A549 (cell line): ENCODE data around the gene GALNT14. TPM values are rescaled to one million over a fixed set of nuclear protein-coding genes. Genes with fewer than 3 reads are reported as not detected.
A peak's percentile ranks its signal among the peaks of the same experiment; 100 is the strongest.

Source experiments
- ATAC-seq, 2 experiments: fragments of 200-7000 bp in 1 of 2; fragments of >200 bp in 1 of 2; cut with Nextera tagmentation in 1 of 2; cut with Tn5 transposase in 1 of 2; 3 replicates each; pipeline versions ENCODE4 v1.8.0 to v1.9.1; 2018 to 2020; ENCODE audit warnings: mild to moderate bottlenecking in 1 of 2, moderate library complexity in 1 of 2
- CTCF ChIA-PET: fragments of 300-600 bp; sonication (Branson Sonifier 250); formaldehyde crosslinking; extraction: SDS; loops from one replicate; lab custom pipeline; 2021; ENCODE audit warnings: antibody characterized with exemption, inconsistent platforms; lab: Yijun Ruan, JAX
- POLR2A ChIA-PET: fragments of 350-600 bp; formaldehyde crosslinking; extraction: SDS; loops from one replicate; lab custom pipeline; 2021; ENCODE audit warnings: antibody characterized with exemption, inconsistent platforms; lab: Yijun Ruan, JAX
- DNase-seq, 2 experiments: peaks; one replicate each; pipeline versions ENCODE4 v3.0.0 to v3.0.0-alpha.2; 2011 to 2016; ENCODE audit warnings: low read depth in 1 of 2, low spot score in 1 of 2
- FAIRE-seq: peaks from 2 replicates; lab custom pipeline; 2011; peaks lifted over from hg19 to GRCh38; lab: Jason Lieb, UNC
- H3K27ac ChIP-seq, 2 experiments: fragments of >200 bp; sonication (Bioruptor Twin); formaldehyde crosslinking; 3 replicates each; pipeline ENCODE4 v1.5.1; 2016 to 2017
- H3K4me1 ChIP-seq: fragments of >200 bp; sonication (Bioruptor Twin); formaldehyde crosslinking; 3 replicates; pipeline ENCODE4 v1.6.1; 2016
- H3K4me2 ChIP-seq: fragments of >200 bp; sonication (Bioruptor Twin); formaldehyde crosslinking; 3 replicates; pipeline ENCODE4 v1.6.1; 2016
- H3K4me3 ChIP-seq: fragments of >200 bp; sonication (Bioruptor Twin); formaldehyde crosslinking; 3 replicates; pipeline ENCODE4 v1.5.1; 2016
- H3K9me3 ChIP-seq: fragments of >200 bp; sonication (Bioruptor Twin); formaldehyde crosslinking; 3 replicates; pipeline ENCODE4 v1.6.1; 2016
- CBX2 ChIP-seq: fragments of 200-600 bp; sonication (generic); IDR thresholded peaks from 2 replicates; pipeline ENCODE4 v1.6.1; 2016; ENCODE audit warnings: low read depth, mild to moderate bottlenecking, borderline replicate concordance
- CBX8 ChIP-seq: fragments of 200-600 bp; sonication (generic); IDR thresholded peaks from 2 replicates; pipeline ENCODE4 v1.6.1; 2016
- CEBPB ChIP-seq, 2 experiments: fragments of >200 bp in 1 of 2; sonication (Bioruptor Twin) in 1 of 2; formaldehyde crosslinking in 1 of 2; IDR thresholded peaks; 2 replicates each; pipeline ENCODE4 v1.6.1; 2012 to 2016
- CHD2 ChIP-seq: fragments of 150-350 bp; IDR thresholded peaks from 2 replicates; pipeline ENCODE4 v1.6.1; 2014; ENCODE audit warnings: low read length; ENCODE audit not compliant: partially characterized antibody
- CHD4 ChIP-seq: fragments of 200-600 bp; sonication (generic); IDR thresholded peaks from 2 replicates; pipeline ENCODE4 v1.6.1; 2016; ENCODE audit warnings: antibody characterized with exemption, mild to moderate bottlenecking, borderline replicate concordance
- ESRRA ChIP-seq: fragments of 150-350 bp; IDR thresholded peaks from 2 replicates; pipeline ENCODE4 v1.6.1; 2014; ENCODE audit warnings: mild to moderate bottlenecking, low read length, borderline replicate concordance
- FOSL2 ChIP-seq, 2 experiments: fragments of 450-650 bp in 1 of 2; fragments of >200 bp in 1 of 2; sonication (Bioruptor Twin) in 1 of 2; formaldehyde crosslinking; IDR thresholded peaks; 2 replicates each; pipeline versions ENCODE4 v1.5.0 to v1.6.1; 2016 to 2020; ENCODE audit warnings: mild to moderate bottlenecking in 1 of 2, moderate library complexity in 1 of 2
- FOXS1 ChIP-seq: fragments of 250-450 bp; sonication (Bioruptor Pico); IDR thresholded peaks from 2 replicates; pipeline ENCODE4 v1.5.0; 2020; ENCODE audit warnings: mild to moderate bottlenecking, moderate library complexity
- GATA3 ChIP-seq: IDR thresholded peaks from 2 replicates; pipeline ENCODE4 v1.6.1; 2012; ENCODE audit warnings: borderline replicate concordance
- HEYL ChIP-seq: fragments of 250-450 bp; sonication (Bioruptor Pico); IDR thresholded peaks from 2 replicates; pipeline ENCODE4 v1.8.0; 2021; ENCODE audit warnings: mild to moderate bottlenecking, moderate library complexity
- HOXA7 ChIP-seq: fragments of 250-450 bp; sonication (Bioruptor Pico); IDR thresholded peaks from 2 replicates; pipeline ENCODE4 v1.5.0; 2020; ENCODE audit warnings: mild to moderate bottlenecking, moderate library complexity
- JUN ChIP-seq, 2 experiments: fragments of >200 bp; sonication (Bioruptor Twin); formaldehyde crosslinking; IDR thresholded peaks; 2 replicates in 1 of 2; 3 replicates in 1 of 2; pipeline ENCODE4 v1.6.1; 2016 to 2017
- KDM1A ChIP-seq: fragments of 200-600 bp; sonication (generic); IDR thresholded peaks from 2 replicates; pipeline ENCODE4 v1.6.1; 2016; ENCODE audit warnings: low read depth, mild to moderate bottlenecking
- MYC ChIP-seq: IDR thresholded peaks from 2 replicates; pipeline ENCODE4 v1.6.1; 2012; ENCODE audit warnings: mild to moderate bottlenecking, inconsistent platforms, low read length, improper control_type of control experiment, borderline replicate concordance
- NFE2L2 ChIP-seq: fragments of 150-350 bp; conservative IDR thresholded peaks from 2 replicates; pipeline ENCODE4 v1.6.1; 2014; ENCODE audit warnings: low read length
- POLR2A ChIP-seq: IDR thresholded peaks from 2 replicates; pipeline ENCODE4 v1.6.1; 2012; ENCODE audit warnings: mild to moderate bottlenecking, low read length
- RARB ChIP-seq: fragments of 250-450 bp; sonication (Bioruptor Pico); IDR thresholded peaks from 2 replicates; pipeline ENCODE4 v1.8.0; 2021; ENCODE audit warnings: mild to moderate bottlenecking, moderate library complexity
- RNF2 ChIP-seq: fragments of 200-600 bp; sonication (generic); IDR thresholded peaks from 2 replicates; pipeline ENCODE4 v1.6.1; 2016; ENCODE audit warnings: low read depth, mild to moderate bottlenecking, antibody characterized with exemption, moderate library complexity, borderline replicate concordance
- SREBF2 ChIP-seq: fragments of 450-650 bp; IDR thresholded peaks from 2 replicates; pipeline ENCODE4 v1.6.1; 2014; ENCODE audit warnings: mild to moderate bottlenecking, moderate library complexity
- ZNF302 ChIP-seq: fragments of 250-450 bp; sonication (Bioruptor Pico); IDR thresholded peaks from 2 replicates; pipeline ENCODE4 v1.9.0; 2021; ENCODE audit warnings: inconsistent platforms, mild to moderate bottlenecking, moderate library complexity
- WGBS: methylation state at CpG from one replicate; pipeline ENCODE4 v1.1.6; 2017; ENCODE audit errors: missing lambda C conversion rate; 5-methylcytosine and 5-hydroxymethylcytosine counted together
- polyA plus RNA-seq, 4 experiments: library from polyadenylated mRNA; depleted of rRNA in 3 of 4; stranded (reverse); fragments of >200 nt; fragmentation: RNase III in 1 of 4; extraction: RNeasy Plus Mini Kit Qiagen cat#74134 plus additional on column Dnase treatment in 1 of 4; gene quantifications; 2 replicates in 3 of 4; 3 replicates in 1 of 4; pipeline ENCODE4 v1.2.3, GENCODE V29; 2011 to 2017
- TF ChIP-seq, protein P1 (sequence below): IDR thresholded peaks from 2 replicates; pipeline ENCODE4 v1.6.1; 2012; ENCODE audit warnings: low read depth, borderline replicate concordance
- TF ChIP-seq, protein P2 (sequence below): IDR thresholded peaks from 2 replicates; pipeline ENCODE4 v1.6.1; 2012
- TF ChIP-seq, protein P3 (sequence below): fragments of 450-650 bp; IDR thresholded peaks from 2 replicates; pipeline ENCODE4 v1.6.1; 2014; ENCODE audit warnings: antibody characterized with exemption

Gene GALNT14
- polyA plus RNA-seq, 2 of the 4 experiments (the other 2 are of a cell fraction) = 34.4 to 38.3 TPM

GRCh38 chr2:31028417-31028816 lies 109.8 kb downstream of the GALNT14 start (continued):
- no peak for TF ChIP-seq CHD4
- no peak for TF ChIP-seq POLR2A
- no peak for TF ChIP-seq RARB (CRISPR knock-in tag)

GRCh38 chr2:31027549-31027948 lies 110.7 kb downstream of the GALNT14 start:
- ATAC-seq (no peak), DNase-seq (no peak), FAIRE-seq (no peak)
- Histone ChIP-seq H3K9me3 (no peaks in the 10 kb centered on the region), H3K4me3 (no peak overlapping the region), H3K4me2 (no peak overlapping the region), H3K4me1 (no peaks in the 10 kb centered on the region), H3K27ac (no peak overlapping the region)
- TF ChIP-seq CBX8 = no peak
- TF ChIP-seq, protein P1, sequence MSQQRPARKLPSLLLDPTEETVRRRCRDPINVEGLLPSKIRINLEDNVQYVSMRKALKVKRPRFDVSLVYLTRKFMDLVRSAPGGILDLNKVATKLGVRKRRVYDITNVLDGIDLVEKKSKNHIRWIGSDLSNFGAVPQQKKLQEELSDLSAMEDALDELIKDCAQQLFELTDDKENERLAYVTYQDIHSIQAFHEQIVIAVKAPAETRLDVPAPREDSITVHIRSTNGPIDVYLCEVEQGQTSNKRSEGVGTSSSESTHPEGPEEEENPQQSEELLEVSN = no peak
- TF ChIP-seq CHD2 = no peak
- TF ChIP-seq ESRRA = no peak
- no peak for TF ChIP-seq FOXS1 (CRISPR knock-in tag)
- no peak for TF ChIP-seq HOXA7 (CRISPR knock-in tag)
- TF ChIP-seq FOSL2 (IDR thresholded peaks at IDR 0.05) = no peak
- no peak for TF ChIP-seq FOSL2 (CRISPR knock-in tag; IDR thresholded peaks at IDR 0.05)
- no peak for TF ChIP-seq KDM1A
- TF ChIP-seq SREBF2 = no peak
- no peak for TF ChIP-seq CEBPB (IDR thresholded peaks at IDR 0.05)
- ChIA-PET CTCF (interaction anchor here (0.5 to 1.3 kb wide), 2 partner anchors 15 to 176 kb away, joined by 3 to 4 read pairs; no protein-coding TSS in a partner anchor), POLR2A (no interaction called here)
- WGBS = 95% methylated on average over 5 of the region's 5 CpGs

DNA sequence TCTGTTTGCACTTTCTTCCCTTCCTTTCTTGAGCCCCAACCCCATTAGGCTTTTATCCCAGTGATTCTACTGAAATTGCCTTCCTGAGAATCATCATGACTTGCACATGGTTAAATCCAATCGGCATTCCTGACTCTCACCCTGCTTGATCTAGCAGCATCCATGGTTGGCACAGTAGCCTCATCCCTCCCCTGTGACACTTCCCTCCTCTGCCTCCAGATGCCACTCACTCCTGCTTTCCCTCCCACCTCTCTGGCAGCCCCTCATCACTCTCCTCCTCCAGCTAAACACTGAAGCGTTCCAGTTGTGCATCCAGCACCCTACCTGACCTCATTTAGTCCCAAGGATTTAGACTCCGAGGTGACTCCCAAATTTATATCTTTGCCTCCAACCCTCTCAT lies 114.7 kb downstream of the GALNT14 start:
- H3K27ac ChIP-seq = no peak overlapping the region
- 82% methylated on average over 3 of the region's 3 CpGs for WGBS
- ChIA-PET CTCF (interaction anchor here (0.6 to 1.8 kb wide), 3 partner anchors 114 to 170 kb away, joined by 3 to 4 read pairs (median 3); partner anchors contain the start of gene GALNT14), POLR2A (interaction anchor here (1.1 kb wide), 1 partner anchor 114 kb away, joined by 3 read pairs; the partner anchor contains the start of gene GALNT14)
- TF ChIP-seq CBX2 (no peak), HEYL (CRISPR knock-in tag) (no peak), NFE2L2 (0 out of 2 replicates have a peak, but pooled peaks have one; percentile 7)
- TF ChIP-seq, protein P2, sequence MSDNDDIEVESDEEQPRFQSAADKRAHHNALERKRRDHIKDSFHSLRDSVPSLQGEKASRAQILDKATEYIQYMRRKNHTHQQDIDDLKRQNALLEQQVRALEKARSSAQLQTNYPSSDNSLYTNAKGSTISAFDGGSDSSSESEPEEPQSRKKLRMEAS = no peak
- DNase-seq (no peak), FAIRE-seq (no peak), ATAC-seq (peak in 1 of 2 experiments; percentile 51; a peak in 3 of 6 replicates)
- no peaks in the 10 kb centered on the region for H3K4me1 ChIP-seq
- H3K4me3 ChIP-seq = no peak overlapping the region
- no peak overlapping the region for H3K4me2 ChIP-seq
- H3K9me3 ChIP-seq = no peaks in the 10 kb centered on the region

GRCh38 chr2:31020713-31021112 lies 117.5 kb downstream of the GALNT14 start:
- TF ChIP-seq NFE2L2 (no peak), RNF2 (no peak), JUN (IDR thresholded peaks at IDR 0.05) (no peak), CHD2 (no peak), ZNF302 (CRISPR knock-in tag) (no peak), GATA3 (no peak), MYC (no peak)
- TF ChIP-seq, protein P3, sequence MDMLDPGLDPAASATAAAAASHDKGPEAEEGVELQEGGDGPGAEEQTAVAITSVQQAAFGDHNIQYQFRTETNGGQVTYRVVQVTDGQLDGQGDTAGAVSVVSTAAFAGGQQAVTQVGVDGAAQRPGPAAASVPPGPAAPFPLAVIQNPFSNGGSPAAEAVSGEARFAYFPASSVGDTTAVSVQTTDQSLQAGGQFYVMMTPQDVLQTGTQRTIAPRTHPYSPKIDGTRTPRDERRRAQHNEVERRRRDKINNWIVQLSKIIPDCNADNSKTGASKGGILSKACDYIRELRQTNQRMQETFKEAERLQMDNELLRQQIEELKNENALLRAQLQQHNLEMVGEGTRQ = no peak
- no peaks in the 10 kb centered on the region for H3K4me1 ChIP-seq
- no peak overlapping the region for H3K4me2 ChIP-seq
- ATAC-seq (no peak), DNase-seq (no peak), FAIRE-seq (no peak)
- H3K4me3 ChIP-seq = no peak overlapping the region
- WGBS = 93% methylated on average over 4 of the region's 4 CpGs
- no peak overlapping the region for H3K27ac ChIP-seq
- POLR2A ChIA-PET = interaction anchor here (0.6 kb wide), 1 partner anchor 59 kb away, joined by 3 read pairs; no protein-coding TSS in a partner anchor
- CTCF ChIA-PET = interaction anchor here (0.6 to 1.6 kb wide), 4 partner anchors 10 to 213 kb away, joined by 3 to 4 read pairs (median 3); partner anchors contain the start of gene EHD3
- no peaks in the 10 kb centered on the region for H3K9me3 ChIP-seq
